GM21526 (cell line): Measurements from ENCODE around the gene RIT1.

Source experiments
- ATAC-seq: cut with Tn5 transposase; IDR thresholded peaks from one replicate; pipeline ENCODE4 v1.9.1; 2021; ENCODE audit warnings: moderate library complexity; ENCODE audit not compliant: unreplicated experiment, low FRiP score

Gene RIT1

GRCh38 chr1:155859881-155860871, 51.0 kb downstream of the RIT1 start:
- peak; percentile 11 for ATAC-seq

GRCh38 chr1:155859234-155859829, 51.8 kb downstream of the RIT1 start, which contains the start of gene SYT11:
Gene SYT11, plus strand, starts transcription at chr1:155859567. Its CDS starts 195 bp downstream, at chr1:155859762.
- peak; percentile 59 for ATAC-seq

GRCh38 chr1:155858800-155859233, 52.3 kb downstream of the RIT1 start:
- ATAC-seq: no peak

GRCh38 chr1:155856975-155857930, 53.9 kb downstream of the RIT1 start, which contains the start of gene GON4L:
Gene GON4L, minus strand, starts transcription at chr1:155857214. Its CDS starts 3,434 bp downstream, at chr1:155853780.
- peak; percentile 57 for ATAC-seq

GRCh38 chr1:155856257-155856974, 54.7 kb downstream of the RIT1 start:
- no peak for ATAC-seq

- ATAC-seq: no peak
Observed at GRCh38 chr1:155850345-155850744, 60.8 kb downstream of the RIT1 start.

GRCh38 chr1:155847823-155848529, 63.2 kb downstream of the RIT1 start:
- ATAC-seq: no peak
